RWPE2 (cell line): Measurements from ENCODE around the gene NIPAL3.
"Not testable (repeated sequence)": the region's sequence is repeated elsewhere in the genome, so short reads cannot be mapped to it uniquely, and the experiment has no call there.

Experiments
- ATAC-seq: fragments of 200-7000 bp; cut with Tn5 transposase; 3 replicates; pipeline ENCODE4 v1.9.1; 2021; ENCODE audit warnings: low read depth
- DNase-seq: peaks from one replicate; pipeline ENCODE4 v3.0.0-alpha.2; 2020; ENCODE audit warnings: low spot score
- H3K27ac ChIP-seq: fragments of 450-650 bp; 2 replicates; pipeline ENCODE4 v1.5.1; 2017; ENCODE audit warnings: mild to moderate bottlenecking; ENCODE audit not compliant: poor library complexity, severe bottlenecking
- H3K27me3 ChIP-seq: fragments of 250-450 bp; sonication (Bioruptor Pico); 2 replicates; pipeline ENCODE4 v1.5.1; 2021; ENCODE audit warnings: mild to moderate bottlenecking, moderate library complexity; ENCODE audit not compliant: insufficient read depth, poor library complexity, severe bottlenecking
- H3K36me3 ChIP-seq: fragments of 250-450 bp; sonication (Bioruptor Pico); 2 replicates; pipeline ENCODE4 v1.5.1; 2020; ENCODE audit warnings: low read depth, mild to moderate bottlenecking, moderate library complexity
- H3K4me1 ChIP-seq: fragments of 250-450 bp; sonication (Bioruptor Pico); 2 replicates; pipeline ENCODE4 v1.5.1; 2021; ENCODE audit warnings: mild to moderate bottlenecking, moderate library complexity; ENCODE audit not compliant: insufficient read depth, poor library complexity, severe bottlenecking
- H3K4me3 ChIP-seq: fragments of 250-450 bp; sonication (Bioruptor Pico); 2 replicates; pipeline ENCODE4 v1.5.1; 2021; ENCODE audit warnings: mild to moderate bottlenecking, moderate library complexity; ENCODE audit not compliant: severe bottlenecking
- H3K9me3 ChIP-seq: fragments of 250-450 bp; sonication (Bioruptor Pico); 2 replicates; pipeline ENCODE4 v1.5.1; 2021; ENCODE audit warnings: mild to moderate bottlenecking, moderate library complexity; ENCODE audit not compliant: severe bottlenecking
- TF ChIP-seq, protein P1 (sequence below): fragments of 450-650 bp; IDR thresholded peaks from one replicate; pipeline ENCODE4 v1.5.1; 2017; ENCODE audit warnings: mild to moderate bottlenecking, moderate library complexity; ENCODE audit not compliant: poor library complexity, severe bottlenecking

Gene NIPAL3

DNA sequence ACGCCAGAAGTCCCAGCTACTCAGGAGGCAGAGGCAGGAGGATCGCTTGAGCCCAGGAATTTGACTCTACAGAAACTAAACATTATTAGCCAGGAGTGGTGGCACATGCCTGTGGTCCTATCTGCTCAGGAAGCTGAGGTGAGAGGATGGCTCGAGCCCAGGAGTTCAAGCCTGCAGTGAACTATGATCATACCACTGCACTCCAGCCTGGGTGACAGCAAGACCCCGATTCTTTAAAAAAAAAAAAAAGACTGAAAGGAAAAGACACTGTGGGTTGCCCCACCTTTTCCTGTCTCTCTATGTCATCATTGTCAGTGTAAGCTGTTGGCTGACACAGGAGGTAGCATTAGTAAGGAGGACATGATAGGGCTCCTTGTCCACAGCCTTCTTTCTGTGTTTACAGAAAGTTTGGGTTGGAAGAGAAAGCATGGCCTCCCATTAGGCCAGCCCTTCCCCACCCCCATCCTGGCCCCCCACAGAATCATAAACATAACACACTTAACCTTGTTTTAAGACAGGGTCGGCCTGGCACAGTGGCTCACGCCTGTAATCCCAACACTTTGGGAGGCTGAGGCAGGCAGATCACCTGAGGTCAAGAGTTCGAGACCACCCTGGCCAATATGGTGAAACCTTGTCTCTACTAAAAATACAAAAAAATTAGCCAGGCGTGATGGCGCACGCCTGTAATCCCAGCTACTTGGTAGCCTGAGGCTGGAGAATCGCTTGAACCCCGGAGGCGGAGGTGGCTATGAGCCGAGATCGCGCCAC is 66.4 kb downstream of the NIPAL3 start:
- H3K4me3 ChIP-seq: no peak overlapping the region
- TF ChIP-seq, protein P1, sequence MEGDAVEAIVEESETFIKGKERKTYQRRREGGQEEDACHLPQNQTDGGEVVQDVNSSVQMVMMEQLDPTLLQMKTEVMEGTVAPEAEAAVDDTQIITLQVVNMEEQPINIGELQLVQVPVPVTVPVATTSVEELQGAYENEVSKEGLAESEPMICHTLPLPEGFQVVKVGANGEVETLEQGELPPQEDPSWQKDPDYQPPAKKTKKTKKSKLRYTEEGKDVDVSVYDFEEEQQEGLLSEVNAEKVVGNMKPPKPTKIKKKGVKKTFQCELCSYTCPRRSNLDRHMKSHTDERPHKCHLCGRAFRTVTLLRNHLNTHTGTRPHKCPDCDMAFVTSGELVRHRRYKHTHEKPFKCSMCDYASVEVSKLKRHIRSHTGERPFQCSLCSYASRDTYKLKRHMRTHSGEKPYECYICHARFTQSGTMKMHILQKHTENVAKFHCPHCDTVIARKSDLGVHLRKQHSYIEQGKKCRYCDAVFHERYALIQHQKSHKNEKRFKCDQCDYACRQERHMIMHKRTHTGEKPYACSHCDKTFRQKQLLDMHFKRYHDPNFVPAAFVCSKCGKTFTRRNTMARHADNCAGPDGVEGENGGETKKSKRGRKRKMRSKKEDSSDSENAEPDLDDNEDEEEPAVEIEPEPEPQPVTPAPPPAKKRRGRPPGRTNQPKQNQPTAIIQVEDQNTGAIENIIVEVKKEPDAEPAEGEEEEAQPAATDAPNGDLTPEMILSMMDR: no peak
- H3K36me3 ChIP-seq: no peaks in the 10 kb centered on the region
- no peaks in the 10 kb centered on the region for H3K4me1 ChIP-seq
- H3K9me3 ChIP-seq: no peaks in the 10 kb centered on the region
- no peak for ATAC-seq
- no peaks in the 10 kb centered on the region for H3K27me3 ChIP-seq
- H3K27ac ChIP-seq: no peak overlapping the region
- no peak for DNase-seq

DNA sequence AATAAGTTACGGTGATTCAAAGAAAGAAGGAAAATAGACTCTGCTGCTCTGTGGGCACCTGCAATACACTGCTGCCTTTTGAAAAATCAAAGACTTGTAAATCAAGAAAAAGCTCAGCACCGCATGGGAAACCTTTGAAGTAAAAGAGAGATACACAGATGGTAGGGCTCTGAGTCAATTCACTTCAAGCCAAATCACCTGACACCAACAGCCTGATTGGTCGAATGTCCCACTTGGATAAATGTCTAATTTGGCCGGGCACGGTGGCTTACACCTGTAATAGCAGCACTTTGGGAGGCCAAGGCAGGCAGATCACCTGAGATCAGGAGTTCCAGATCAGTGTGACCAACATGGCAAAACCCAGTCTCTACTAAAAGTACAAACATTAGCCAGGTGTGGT is 67.8 kb downstream of the NIPAL3 start:
- Histone ChIP-seq H3K4me1 (no peaks in the 10 kb centered on the region), H3K27me3 (no peaks in the 10 kb centered on the region), H3K36me3 (no peaks in the 10 kb centered on the region), H3K27ac (no peak overlapping the region), H3K9me3 (no peaks in the 10 kb centered on the region), H3K4me3 (no peak overlapping the region)
- TF ChIP-seq, protein P1: no peak
- ATAC-seq (no peak), DNase-seq (no peak)

DNA sequence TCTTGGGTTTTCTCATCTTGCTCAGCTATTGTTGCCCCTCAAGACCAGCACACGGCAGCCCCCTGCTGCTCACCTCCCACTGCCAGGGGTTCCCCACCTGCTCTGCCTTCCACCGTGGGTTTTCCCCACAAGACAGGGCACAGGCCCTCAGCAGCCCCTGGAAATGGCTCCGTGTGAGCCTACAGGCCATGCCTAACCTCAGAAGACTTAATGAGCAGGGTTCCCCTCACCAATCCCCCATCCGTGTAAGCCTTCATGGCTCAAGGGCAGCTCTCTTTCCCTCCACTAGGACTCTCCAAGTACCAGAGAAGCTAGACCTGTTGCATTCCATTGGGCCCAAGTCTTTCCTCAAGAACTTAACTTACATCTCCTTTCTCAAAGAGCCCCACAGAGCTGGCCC is 68.6 kb downstream of the NIPAL3 start:
- H3K27ac ChIP-seq: no peak overlapping the region
- ATAC-seq (no peak; the same call in 2 of the 3 replicates), DNase-seq (no peak)
- no peak overlapping the region for H3K4me3 ChIP-seq
- no peaks in the 10 kb centered on the region for H3K4me1 ChIP-seq
- H3K36me3 ChIP-seq: no peaks in the 10 kb centered on the region
- TF ChIP-seq, protein P1: no peak
- H3K9me3 ChIP-seq: no peaks in the 10 kb centered on the region
- H3K27me3 ChIP-seq: no peaks in the 10 kb centered on the region

DNA sequence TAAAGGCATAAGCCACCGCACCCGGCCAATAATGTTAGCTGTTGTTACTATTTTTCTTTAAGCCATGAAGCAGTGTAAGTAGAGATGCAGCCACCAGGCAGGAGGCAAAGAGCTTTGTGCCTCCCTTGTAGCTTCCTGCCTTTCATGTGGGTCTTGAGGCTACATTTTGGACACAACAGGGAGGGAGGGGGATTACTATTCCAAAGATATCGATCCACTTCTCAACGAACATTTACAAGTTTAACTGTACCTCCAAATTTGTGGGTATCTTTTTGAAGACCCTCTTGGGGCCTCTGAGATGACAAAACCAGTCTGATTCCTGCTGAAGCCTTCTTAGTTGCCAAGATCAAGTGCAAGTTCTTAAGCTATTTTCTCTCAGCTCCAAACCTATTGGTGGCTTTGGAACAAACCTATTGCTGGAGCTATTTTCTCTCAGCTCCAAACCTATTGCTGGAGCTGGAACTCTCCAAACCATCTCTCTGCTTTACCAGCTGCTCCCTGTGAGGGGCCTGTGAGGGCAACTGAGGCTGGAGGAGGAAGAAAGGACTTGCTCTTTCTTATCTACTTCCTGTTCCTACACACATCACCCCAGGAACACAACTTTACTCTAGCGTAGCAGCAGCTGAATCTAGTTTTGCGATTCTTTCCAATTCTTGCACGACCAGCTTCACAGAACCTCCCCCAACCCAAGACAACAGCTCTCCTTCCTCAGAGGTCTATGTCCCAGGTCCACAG is 70.9 kb downstream of the NIPAL3 start:
- DNase-seq (no peak), ATAC-seq (no peak)
- H3K36me3 ChIP-seq: no peaks in the 10 kb centered on the region
- no peak overlapping the region for H3K27ac ChIP-seq
- no peaks in the 10 kb centered on the region for H3K4me1 ChIP-seq
- TF ChIP-seq, protein P1: no peak
- H3K4me3 ChIP-seq: no peak overlapping the region
- H3K27me3 ChIP-seq: no peaks in the 10 kb centered on the region
- no peaks in the 10 kb centered on the region for H3K9me3 ChIP-seq

DNA sequence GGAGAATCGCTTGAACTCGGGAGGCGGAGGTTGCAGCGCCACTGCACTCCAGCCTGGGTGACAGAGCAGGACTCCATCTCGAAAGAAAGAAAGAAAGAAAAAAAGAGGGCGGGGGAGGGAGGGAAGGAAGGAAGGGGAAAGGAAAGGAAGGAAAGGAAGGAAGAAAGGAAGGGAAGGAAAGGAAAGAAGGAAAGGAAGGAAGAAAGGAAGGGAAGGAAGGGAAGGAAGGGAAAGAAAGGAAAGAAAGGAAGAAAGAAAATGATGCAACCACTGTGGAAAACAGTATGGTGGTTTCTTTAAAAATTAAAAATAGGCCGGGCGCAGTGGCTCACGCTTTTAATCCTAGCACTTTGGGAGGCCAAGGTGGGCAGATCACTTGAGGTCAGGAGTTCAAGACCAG is 71.9 kb downstream of the NIPAL3 start:
- H3K4me3 ChIP-seq: no peak overlapping the region
- TF ChIP-seq, protein P1: no peak
- ATAC-seq: no peak
- H3K27me3 ChIP-seq: no peaks in the 10 kb centered on the region
- no peaks in the 10 kb centered on the region for H3K36me3 ChIP-seq
- H3K4me1 ChIP-seq: no peaks in the 10 kb centered on the region
- H3K27ac ChIP-seq: no peak overlapping the region
- DNase-seq: no peak
- no peaks in the 10 kb centered on the region for H3K9me3 ChIP-seq

DNA sequence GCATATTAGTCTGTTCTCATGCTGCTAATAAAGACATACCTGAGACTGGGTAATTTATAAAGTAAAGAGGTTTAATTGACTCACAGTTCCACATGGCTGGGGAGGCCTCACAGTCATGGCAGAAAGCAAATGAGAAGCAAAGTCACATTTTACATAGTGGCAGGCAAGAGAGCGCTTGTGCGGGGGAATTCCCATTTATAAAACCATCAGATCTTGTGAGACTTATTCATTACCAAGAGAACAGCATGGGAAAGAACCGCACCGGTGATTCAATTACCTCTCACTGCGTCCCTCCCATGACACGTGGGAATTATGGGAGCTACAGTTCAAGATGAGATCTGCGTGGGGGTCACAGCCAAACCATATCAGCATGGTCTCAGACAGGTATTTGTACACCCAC is 72.6 kb downstream of the NIPAL3 start:
- H3K27me3 ChIP-seq, H3K36me3 ChIP-seq, H3K4me1 ChIP-seq, H3K9me3 ChIP-seq, H3K4me3 ChIP-seq, ATAC-seq, H3K27ac ChIP-seq, DNase-seq: not testable (repeated sequence)
